Keratinocyte (primary cell): ENCODE data around the gene NCK2. TPM values are rescaled to one million over a fixed set of nuclear protein-coding genes. Genes with fewer than 3 reads are reported as not detected.

Experiments used
- DNase-seq: peaks from one replicate; pipeline ENCODE4 v3.0.0-alpha.2; 2011; ENCODE audit warnings: low read depth, missing footprints, low spot score
- FAIRE-seq: peaks from 2 replicates; lab custom pipeline; 2011; peaks lifted over from hg19 to GRCh38; lab: Jason Lieb, UNC
- H2AFZ ChIP-seq: 2 replicates; pipeline ENCODE4 v1.6.0; 2012; ENCODE audit warnings: low read length, control low read depth, inconsistent platforms; ENCODE audit not compliant: control insufficient read depth
- H3K27ac ChIP-seq: 2 replicates; pipeline ENCODE4 v1.5.1; 2011; ENCODE audit warnings: low read length; ENCODE audit not compliant: control insufficient read depth, insufficient read depth
- H3K27me3 ChIP-seq: 3 replicates; pipeline ENCODE4 v1.6.0; 2011; ENCODE audit warnings: low read length; ENCODE audit not compliant: control insufficient read depth, insufficient read depth; ENCODE audit errors: extremely low read depth
- H3K36me3 ChIP-seq, 2 experiments: 2 replicates in 1 of 2; 3 replicates in 1 of 2; pipeline ENCODE4 v1.5.1; 2011; ENCODE audit warnings: low read length in 2 of 2, mild to moderate bottlenecking in 1 of 2; ENCODE audit not compliant: control insufficient read depth in 2 of 2, insufficient read depth in 2 of 2; ENCODE audit errors: extremely low read depth in 1 of 2
- H3K4me1 ChIP-seq: 3 replicates; pipeline ENCODE4 v1.5.1; 2011; ENCODE audit warnings: low read length; ENCODE audit not compliant: control insufficient read depth, insufficient read depth; ENCODE audit errors: extremely low read depth
- H3K4me2 ChIP-seq: 3 replicates; pipeline ENCODE4 v1.6.0; 2011; ENCODE audit warnings: low read depth, low read length; ENCODE audit not compliant: control insufficient read depth, insufficient read depth; ENCODE audit errors: extremely low read depth
- H3K4me3 ChIP-seq, 3 experiments: fragments of 200-600 bp in 1 of 3; sonication (generic) in 1 of 3; 2 replicates in 2 of 3; 3 replicates in 1 of 3; pipeline ENCODE4 v1.5.1; 2011 to 2016; ENCODE audit warnings: low read length in 3 of 3, mild to moderate bottlenecking in 3 of 3, control low read depth in 2 of 3, inconsistent platforms in 1 of 3, low read depth in 1 of 3, mixed read lengths in 1 of 3, mixed run types in 1 of 3, moderate library complexity in 1 of 3; ENCODE audit not compliant: control insufficient read depth in 2 of 3, insufficient read depth in 2 of 3; ENCODE audit errors: extremely low read depth in 1 of 3
- H3K79me2 ChIP-seq: 2 replicates; pipeline ENCODE4 v1.6.0; 2012; ENCODE audit warnings: low read length; ENCODE audit not compliant: control insufficient read depth, insufficient read depth
- H3K9ac ChIP-seq: 3 replicates; pipeline ENCODE4 v1.6.0; 2011; ENCODE audit warnings: low read length; ENCODE audit not compliant: control insufficient read depth, insufficient read depth; ENCODE audit errors: extremely low read depth
- H3K9me1 ChIP-seq: 3 replicates; pipeline ENCODE4 v1.6.0; 2011; ENCODE audit warnings: low read length; ENCODE audit not compliant: control insufficient read depth, insufficient read depth; ENCODE audit errors: extremely low read depth
- H3K9me3 ChIP-seq: 2 replicates; pipeline ENCODE4 v1.5.1; 2012; ENCODE audit warnings: low read depth, low read length; ENCODE audit not compliant: control insufficient read depth
- H4K20me1 ChIP-seq: 3 replicates; pipeline ENCODE4 v1.6.0; 2011; ENCODE audit warnings: low read length; ENCODE audit not compliant: control insufficient read depth, insufficient read depth; ENCODE audit errors: extremely low read depth
- CTCF ChIP-seq, 3 experiments: IDR thresholded peaks in 1 of 3; conservative IDR thresholded peaks in 1 of 3; optimal IDR thresholded peaks in 1 of 3; 2 replicates in 2 of 3; 3 replicates in 1 of 3; pipeline versions ENCODE3 to v1.5.1; 2011; ENCODE audit warnings: low read length in 3 of 3, mild to moderate bottlenecking in 3 of 3, moderate library complexity in 2 of 3, control low read depth in 1 of 3, inconsistent platforms in 1 of 3; ENCODE audit not compliant: insufficient read depth in 2 of 3; ENCODE audit errors: extremely low read depth in 1 of 3
- EZH2 ChIP-seq: IDR thresholded peaks from one replicate; pipeline ENCODE4 v1.6.1; 2012; ENCODE audit warnings: inconsistent platforms, mild to moderate bottlenecking, low read length, moderate library complexity
- dilution Hi-C: fragments of 300-500 bp; cut with MboI; formaldehyde crosslinking; loops from one replicate; pipeline ENCODE4 v1.7.0; 2020; ENCODE audit warnings: low sequenced_read_pairs; ENCODE audit not compliant: extremely low pct_ligation_motif_present
- polyA plus RNA-seq, 5 experiments: library from polyadenylated mRNA; depleted of rRNA in 3 of 5; stranded (reverse) in 3 of 5; stranded (forward) in 1 of 5; unstranded in 1 of 5; fragments of >200 nt; gene quantifications; 1 replicate in 1 of 5; 2 replicates in 3 of 5; 3 replicates in 1 of 5; pipeline versions ENCODE4 v1.2.1 to v1.2.3, GENCODE V29; 2011 to 2012; ENCODE audit warnings: missing spikeins in 2 of 5, low read depth in 1 of 5, low replicate concordance in 1 of 5

NCK2 gene
- polyA plus RNA-seq, 1 donor (not counting 4 experiments of a cell fraction or from before 2014, with no cell fraction given) = 31.4 TPM

GRCh38 chr2:105782123-105782522 lies 37.4 kb downstream of the NCK2 start:
- Histone ChIP-seq H3K36me3 (peaks cover 6 to 8% of the 10 kb centered on the region in 2 experiments), H3K27me3 (no peaks in the 10 kb centered on the region), H3K9me1 (no peaks in the 10 kb centered on the region), H3K4me3 (no peak overlapping the region), H3K9ac (no peak overlapping the region), H3K79me2 (peaks cover 79% of the 10 kb centered on the region), H3K4me2 (no peak overlapping the region), H3K27ac (no peak overlapping the region), H3K4me1 (no peaks in the 10 kb centered on the region), H2AFZ (no peak overlapping the region), H4K20me1 (peaks cover 10% of the 10 kb centered on the region), H3K9me3 (no peaks in the 10 kb centered on the region)
- no peak for FAIRE-seq
- dilution Hi-C loops = no loop called here
- no peak for DNase-seq
- TF ChIP-seq CTCF (optimal IDR thresholded peaks at IDR 0.05 in 1 of 3, IDR thresholded peaks at IDR 0.05 in 1 of 3, conservative IDR thresholded peaks at IDR 0.05 in 1 of 3; ENCODE audit: extremely low read depth in 1 of 3, insufficient read depth in 2 of 3, low read length in 3 of 3) (no peak), EZH2 (no peak)

- Histone ChIP-seq H3K9me1 (no peaks in the 10 kb centered on the region), H3K36me3 (peaks cover 6 to 8% of the 10 kb centered on the region in 2 experiments), H3K9me3 (no peaks in the 10 kb centered on the region), H3K27me3 (no peaks in the 10 kb centered on the region), H3K79me2 (peaks cover 78% of the 10 kb centered on the region), H3K9ac (no peak overlapping the region), H3K4me1 (no peaks in the 10 kb centered on the region), H2AFZ (no peak overlapping the region), H3K4me2 (no peak overlapping the region), H3K27ac (no peak overlapping the region), H3K4me3 (no peak overlapping the region), H4K20me1 (peaks cover 7% of the 10 kb centered on the region)
- dilution Hi-C loops = no loop called here
- DNase-seq (no peak), FAIRE-seq (no peak)
- no peak for TF ChIP-seq EZH2
- no peak for TF ChIP-seq CTCF (optimal IDR thresholded peaks at IDR 0.05 in 1 of 3, IDR thresholded peaks at IDR 0.05 in 1 of 3, conservative IDR thresholded peaks at IDR 0.05 in 1 of 3; ENCODE audit: extremely low read depth in 1 of 3, insufficient read depth in 2 of 3, low read length in 3 of 3)
These were observed 37.9 kb downstream of the NCK2 start for GRCh38 chr2:105782646-105783045.
